ENCODE measurements around the gene TTYH3.

GRCh38 chr7:2681929-2682799 is 50.4 kb downstream of the TTYH3 start:
- no peak for TF ChIP-seq CTCF (IDR thresholded peaks at IDR 0.05)
- no peak for TF ChIP-seq POLR2A (IDR thresholded peaks at IDR 0.05)
